Liver (tissue), 9 donors: Measurements from ENCODE around the gene ACOXL. TPM values are rescaled to one million over a fixed set of nuclear protein-coding genes. Genes with fewer than 3 reads are reported as not detected.

Experiments used
- DNase-seq: peaks from one replicate; pipeline ENCODE4 v3.0.0-alpha.2; 2017; ENCODE audit warnings: low spot score
- H3K27ac ChIP-seq, 2 donors: one replicate each; pipeline ENCODE4 v1.7.0; 2013; ENCODE audit warnings: inconsistent platforms in 2 of 2, low read length in 2 of 2, control low read depth in 1 of 2, low read depth in 1 of 2, mild to moderate bottlenecking in 1 of 2
- H3K27me3 ChIP-seq, 4 donors: one replicate each; pipeline versions ENCODE4 v1.6.1 to v1.7.0; 2013; ENCODE audit warnings: low read length in 3 of 4, inconsistent platforms in 1 of 4, mild to moderate bottlenecking in 1 of 4, moderate library complexity in 1 of 4; ENCODE audit not compliant: control insufficient read depth in 4 of 4, insufficient read depth in 4 of 4
- H3K36me3 ChIP-seq, 4 donors: one replicate each; pipeline versions ENCODE4 v1.6.1 to v1.7.0; 2013; ENCODE audit warnings: low read length in 3 of 4, mild to moderate bottlenecking in 3 of 4, low read depth in 1 of 4, moderate library complexity in 1 of 4; ENCODE audit not compliant: control insufficient read depth in 4 of 4, insufficient read depth in 3 of 4
- H3K4me1 ChIP-seq, 4 donors: one replicate each; pipeline versions ENCODE4 v1.6.1 to v1.7.0; 2013; ENCODE audit warnings: low read length in 3 of 4, mild to moderate bottlenecking in 3 of 4, moderate library complexity in 1 of 4; ENCODE audit not compliant: control insufficient read depth in 4 of 4, insufficient read depth in 4 of 4
- H3K4me3 ChIP-seq, 3 donors: one replicate each; pipeline versions ENCODE4 v1.6.1 to v1.7.0; 2013; ENCODE audit warnings: low read length in 3 of 3, control low read depth in 1 of 3, low read depth in 1 of 3, mild to moderate bottlenecking in 1 of 3
- H3K9ac ChIP-seq, 2 donors: one replicate each; pipeline ENCODE4 v1.7.0; 2013; ENCODE audit warnings: low read length in 2 of 2, mild to moderate bottlenecking in 2 of 2, moderate library complexity in 2 of 2, control low read depth in 1 of 2, low read depth in 1 of 2
- H3K9me3 ChIP-seq, 4 donors: one replicate each; pipeline versions ENCODE4 v1.6.1 to v1.7.0; 2013; ENCODE audit warnings: low read length in 3 of 4; ENCODE audit not compliant: control insufficient read depth in 4 of 4
- CTCF ChIP-seq: fragments of 150-350 bp; IDR thresholded peaks from 2 replicates; pipeline ENCODE4 v1.5.1; 2017; ENCODE audit warnings: improper control_type of control experiment, low read depth, low read length; ENCODE audit not compliant: missing input control
- EGR1 ChIP-seq, 2 donors: IDR thresholded peaks; 2 replicates each; pipeline ENCODE4 v1.6.1; 2016 to 2018; ENCODE audit warnings: antibody characterized with exemption in 2 of 2, low read depth in 2 of 2
- FOXA1 ChIP-seq: IDR thresholded peaks from 2 replicates; pipeline ENCODE4 v1.6.1; 2016; ENCODE audit warnings: antibody characterized with exemption
- FOXA2 ChIP-seq: IDR thresholded peaks from 2 replicates; pipeline ENCODE4 v1.6.1; 2016; ENCODE audit warnings: antibody characterized with exemption
- GABPA ChIP-seq, 2 donors: IDR thresholded peaks in 1 of 2; conservative IDR thresholded peaks in 1 of 2; 2 replicates each; pipeline ENCODE4 v1.6.1; 2016; ENCODE audit warnings: antibody characterized with exemption in 2 of 2, mild to moderate bottlenecking in 1 of 2, moderate library complexity in 1 of 2
- HNF4A ChIP-seq, 2 donors: conservative IDR thresholded peaks; 2 replicates each; pipeline ENCODE4 v1.6.1; 2016; ENCODE audit warnings: antibody characterized with exemption in 2 of 2, mild to moderate bottlenecking in 2 of 2
- HNF4G ChIP-seq: IDR thresholded peaks from 2 replicates; pipeline ENCODE4 v1.6.1; 2016; ENCODE audit warnings: antibody characterized with exemption
- JUND ChIP-seq, 2 donors: IDR thresholded peaks; 2 replicates each; pipeline ENCODE4 v1.6.1; 2016; ENCODE audit warnings: antibody characterized with exemption in 2 of 2
- NR2F2 ChIP-seq: IDR thresholded peaks from 2 replicates; pipeline ENCODE4 v1.6.1; 2016; ENCODE audit warnings: antibody characterized with exemption
- RAD21 ChIP-seq, 2 donors: IDR thresholded peaks; 2 replicates each; pipeline ENCODE4 v1.6.1; 2016; ENCODE audit warnings: antibody characterized with exemption in 2 of 2, mild to moderate bottlenecking in 2 of 2
- RXRA ChIP-seq, 2 donors: IDR thresholded peaks; 2 replicates each; pipeline ENCODE4 v1.6.1; 2017 to 2018; ENCODE audit warnings: antibody characterized with exemption in 2 of 2, mild to moderate bottlenecking in 1 of 2
- SP1 ChIP-seq: IDR thresholded peaks from 2 replicates; pipeline ENCODE4 v1.6.1; 2018; ENCODE audit warnings: antibody characterized with exemption, mild to moderate bottlenecking
- TAF1 ChIP-seq: conservative IDR thresholded peaks from 2 replicates; pipeline ENCODE4 v1.6.1; 2016; ENCODE audit warnings: antibody characterized with exemption, mild to moderate bottlenecking
- YY1 ChIP-seq: IDR thresholded peaks from 2 replicates; pipeline ENCODE4 v1.6.1; 2016; ENCODE audit warnings: antibody characterized with exemption, mild to moderate bottlenecking
- ZBTB33 ChIP-seq: IDR thresholded peaks from 2 replicates; pipeline ENCODE4 v1.6.1; 2016; ENCODE audit warnings: antibody characterized with exemption
- WGBS: extraction: QIAGEN DNeasy Blood & Tissue Kit; methylation state at CpG from one replicate; pipeline ENCODE4 v1.1.7; 2013; 5-methylcytosine and 5-hydroxymethylcytosine counted together
- polyA plus RNA-seq, 2 donors: library from polyadenylated mRNA; stranded (reverse) in 1 of 2; unstranded in 1 of 2; fragments of 200-250 nt in 1 of 2; fragments of >200 nt in 1 of 2; fragmentation: Nextera tagmentation in 1 of 2; extraction: Ambion mirVana in 1 of 2; gene quantifications; one replicate each; pipeline versions ENCODE4 v1.2.1 to v1.2.3, GENCODE V29; 2013 to 2015
- total RNA-seq, 2 donors: library from RNA; depleted of rRNA; stranded (reverse); fragments of >200 nt; gene quantifications; one replicate each; pipeline ENCODE4 v1.2.3, GENCODE V29; 2014
- TF ChIP-seq, protein P1 (sequence below): IDR thresholded peaks from 2 replicates; pipeline ENCODE4 v1.6.1; 2016; ENCODE audit warnings: antibody characterized with exemption
- TF ChIP-seq, protein P2 (sequence below): IDR thresholded peaks from 2 replicates; pipeline ENCODE4 v1.6.1; 2016; ENCODE audit warnings: antibody characterized with exemption, mild to moderate bottlenecking
- TF ChIP-seq, protein P3 (sequence below): IDR thresholded peaks from 2 replicates; pipeline ENCODE4 v1.6.1; 2016; ENCODE audit warnings: antibody characterized with exemption
- donor health status: healthy.
- donor health status: healthy.
- donor health status: healthy.
- donor health status: healthy.
- donor health status: healthy.

Gene ACOXL
- total and polyA plus RNA-seq, 4 donors = 0.07 TPM; not detected in 3

- 92% methylated on average over 2 of the region's 2 CpGs for WGBS
- no peaks in the 10 kb centered on the region for H3K9me3 ChIP-seq
- no peak for TF ChIP-seq EGR1 (IDR thresholded peaks at IDR 0.05; ENCODE audit: low read depth in 2 of 2)
- TF ChIP-seq SP1 = no peak
- TF ChIP-seq FOXA1 = no peak
- no peak for TF ChIP-seq RXRA (IDR thresholded peaks at IDR 0.05)
- no peak for TF ChIP-seq CTCF
- TF ChIP-seq FOXA2 = no peak
These were observed 134.7 kb downstream of the ACOXL start for GRCh38 chr2:110867078-110867477.

DNA sequence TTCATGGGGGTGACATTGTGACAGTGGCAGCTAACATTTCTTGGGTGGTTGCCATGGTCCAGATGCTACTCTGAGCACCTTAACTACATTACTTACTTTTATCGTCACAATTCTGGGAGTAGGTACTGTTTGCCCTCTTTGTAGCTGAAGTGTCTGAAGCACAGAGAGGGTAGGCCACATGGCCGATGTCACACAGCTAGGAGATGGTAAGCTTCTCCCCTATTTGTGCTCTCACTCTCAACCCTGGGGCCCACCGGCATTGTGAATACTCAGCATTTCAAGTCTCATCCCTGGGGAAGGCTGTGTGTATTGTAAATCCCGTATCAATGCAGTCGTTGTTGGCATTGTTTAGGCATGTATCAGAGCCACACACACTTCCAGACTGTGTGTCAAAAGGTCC is 136.6 kb downstream of the ACOXL start:
- H3K9me3 ChIP-seq = no peaks in the 10 kb centered on the region
- H3K27me3 ChIP-seq = no peaks in the 10 kb centered on the region
- H3K9ac ChIP-seq = no peak overlapping the region
- no peak overlapping the region for H3K4me3 ChIP-seq
- H3K36me3 ChIP-seq = no peaks in the 10 kb centered on the region
- TF ChIP-seq SP1 (no peak), GABPA (IDR thresholded peaks at IDR 0.05 in 1 of 2, conservative IDR thresholded peaks at IDR 0.05 in 1 of 2) (no peak), NR2F2 (no peak), EGR1 (IDR thresholded peaks at IDR 0.05; ENCODE audit: low read depth in 2 of 2) (no peak), CTCF (no peak), HNF4G (no peak), JUND (IDR thresholded peaks at IDR 0.05) (no peak), RXRA (IDR thresholded peaks at IDR 0.05) (no peak), FOXA1 (no peak), FOXA2 (no peak), YY1 (no peak), TAF1 (no peak), RAD21 (IDR thresholded peaks at IDR 0.05) (no peak), ZBTB33 (no peak), HNF4A (conservative IDR thresholded peaks at IDR 0.05) (no peak)
- TF ChIP-seq, protein P1, sequence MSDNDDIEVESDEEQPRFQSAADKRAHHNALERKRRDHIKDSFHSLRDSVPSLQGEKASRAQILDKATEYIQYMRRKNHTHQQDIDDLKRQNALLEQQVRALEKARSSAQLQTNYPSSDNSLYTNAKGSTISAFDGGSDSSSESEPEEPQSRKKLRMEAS = no peak
- TF ChIP-seq, protein P2, sequence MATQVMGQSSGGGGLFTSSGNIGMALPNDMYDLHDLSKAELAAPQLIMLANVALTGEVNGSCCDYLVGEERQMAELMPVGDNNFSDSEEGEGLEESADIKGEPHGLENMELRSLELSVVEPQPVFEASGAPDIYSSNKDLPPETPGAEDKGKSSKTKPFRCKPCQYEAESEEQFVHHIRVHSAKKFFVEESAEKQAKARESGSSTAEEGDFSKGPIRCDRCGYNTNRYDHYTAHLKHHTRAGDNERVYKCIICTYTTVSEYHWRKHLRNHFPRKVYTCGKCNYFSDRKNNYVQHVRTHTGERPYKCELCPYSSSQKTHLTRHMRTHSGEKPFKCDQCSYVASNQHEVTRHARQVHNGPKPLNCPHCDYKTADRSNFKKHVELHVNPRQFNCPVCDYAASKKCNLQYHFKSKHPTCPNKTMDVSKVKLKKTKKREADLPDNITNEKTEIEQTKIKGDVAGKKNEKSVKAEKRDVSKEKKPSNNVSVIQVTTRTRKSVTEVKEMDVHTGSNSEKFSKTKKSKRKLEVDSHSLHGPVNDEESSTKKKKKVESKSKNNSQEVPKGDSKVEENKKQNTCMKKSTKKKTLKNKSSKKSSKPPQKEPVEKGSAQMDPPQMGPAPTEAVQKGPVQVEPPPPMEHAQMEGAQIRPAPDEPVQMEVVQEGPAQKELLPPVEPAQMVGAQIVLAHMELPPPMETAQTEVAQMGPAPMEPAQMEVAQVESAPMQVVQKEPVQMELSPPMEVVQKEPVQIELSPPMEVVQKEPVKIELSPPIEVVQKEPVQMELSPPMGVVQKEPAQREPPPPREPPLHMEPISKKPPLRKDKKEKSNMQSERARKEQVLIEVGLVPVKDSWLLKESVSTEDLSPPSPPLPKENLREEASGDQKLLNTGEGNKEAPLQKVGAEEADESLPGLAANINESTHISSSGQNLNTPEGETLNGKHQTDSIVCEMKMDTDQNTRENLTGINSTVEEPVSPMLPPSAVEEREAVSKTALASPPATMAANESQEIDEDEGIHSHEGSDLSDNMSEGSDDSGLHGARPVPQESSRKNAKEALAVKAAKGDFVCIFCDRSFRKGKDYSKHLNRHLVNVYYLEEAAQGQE = no peak
- TF ChIP-seq, protein P3, sequence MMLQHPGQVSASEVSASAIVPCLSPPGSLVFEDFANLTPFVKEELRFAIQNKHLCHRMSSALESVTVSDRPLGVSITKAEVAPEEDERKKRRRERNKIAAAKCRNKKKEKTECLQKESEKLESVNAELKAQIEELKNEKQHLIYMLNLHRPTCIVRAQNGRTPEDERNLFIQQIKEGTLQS = no peak
- H3K27ac ChIP-seq = no peak overlapping the region
- H3K4me1 ChIP-seq = no peaks in the 10 kb centered on the region
- 91% methylated on average over 5 of the region's 5 CpGs for WGBS
- DNase-seq = no peak

More at GRCh38 chr2:110867078-110867477, 134.7 kb downstream of the ACOXL start:
- no peaks in the 10 kb centered on the region for H3K36me3 ChIP-seq
- no peak overlapping the region for H3K9ac ChIP-seq
- no peak for DNase-seq
- H3K4me1 ChIP-seq = no peaks in the 10 kb centered on the region
- H3K27me3 ChIP-seq = no peaks in the 10 kb centered on the region
- no peak overlapping the region for H3K4me3 ChIP-seq
- H3K27ac ChIP-seq = no peak overlapping the region
